ENCODE results near the gene ANXA4. TPM values are rescaled to one million over a fixed set of nuclear protein-coding genes. Genes with fewer than 3 reads are reported as not detected.

Gene ANXA4
- total and polyA plus RNA-seq, 2 experiments from 2014 or later = 6.7 to 11.5 TPM

DNA sequence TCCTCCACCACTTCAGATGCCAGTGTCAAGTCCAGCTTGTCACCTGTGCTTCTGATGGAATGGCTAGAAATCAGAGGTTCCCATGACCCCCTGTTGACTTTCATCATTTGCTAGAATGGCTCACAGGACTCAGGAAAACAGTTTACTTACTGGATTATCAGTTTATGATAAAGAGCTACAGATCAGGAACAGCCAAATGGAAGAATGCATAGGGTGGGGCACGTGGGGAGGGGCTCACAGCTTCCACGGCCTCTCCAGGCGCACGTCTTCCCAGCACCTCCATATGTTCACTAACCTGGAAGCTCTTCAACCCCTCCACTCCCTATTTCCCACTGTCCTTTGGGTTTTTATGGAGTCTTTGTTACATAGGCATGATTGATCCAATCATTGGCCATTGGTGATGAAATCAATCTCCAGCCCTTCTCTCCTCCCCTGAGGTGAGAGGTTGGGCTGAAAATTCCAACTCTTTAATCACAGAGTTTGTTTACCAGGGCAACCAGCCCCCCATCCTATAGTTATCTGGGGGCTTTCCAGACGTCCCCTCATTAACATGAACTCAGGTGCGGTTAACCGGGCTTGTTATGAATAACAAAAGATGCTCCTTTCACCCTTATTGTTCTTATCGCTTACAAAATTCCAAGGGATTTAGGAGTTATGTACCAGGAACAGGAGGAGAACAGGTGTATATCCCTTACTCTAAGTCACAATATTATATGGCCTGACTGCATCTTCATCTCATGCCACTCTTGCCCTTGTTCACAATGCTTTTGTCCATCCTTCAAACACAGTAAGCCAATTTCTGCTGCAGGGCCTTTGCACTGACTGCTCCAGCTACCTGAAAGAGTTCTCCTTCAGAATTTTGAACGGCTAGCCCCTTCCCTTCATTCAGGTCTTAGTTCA, 35.2 kb downstream of the ANXA4 start:
- Mint-ChIP-seq H3K27ac (peak overlapping the region; percentile 89), H3K4me1 (peaks cover 67% of the 10 kb centered on the region), H3K9me3 (peaks cover 8% of the 10 kb centered on the region; the same call in 2 of the 3 replicates), H3K36me3 (ENCODE audit: low read depth) (no peaks in the 10 kb centered on the region; the same call in 2 of the 3 replicates), H3K4me3 (peak overlapping the region; percentile 25; the same call in 1 of the 3 replicates), H3K27me3 (ENCODE audit: insufficient read depth, low read depth, poor library complexity) (peaks cover 6% of the 10 kb centered on the region)
- Histone ChIP-seq H3K9me2 (ENCODE audit: insufficient read depth) (no peaks in the 10 kb centered on the region), H3K36me3 (ENCODE audit: insufficient read depth) (no peaks in the 10 kb centered on the region), H3F3A (replicated peaks; ENCODE audit: low read depth) (no peaks in the 10 kb centered on the region), H3K27me3 (ENCODE audit: insufficient read depth) (no peaks in the 10 kb centered on the region), H3K4me3 (no peak overlapping the region), H2AFZ (no peak overlapping the region), H3K27ac (ENCODE audit: low read depth) (peak overlapping the region; percentile 87), H4K20me1 (replicated peaks; ENCODE audit: insufficient read depth) (no peaks in the 10 kb centered on the region), H3K4me1 (ENCODE audit: insufficient read depth) (peaks cover 51% of the 10 kb centered on the region), H3K79me2 (replicated peaks; ENCODE audit: insufficient read depth) (no peaks in the 10 kb centered on the region), H3K4me2 (peak overlapping the region; percentile 21; the same call in 1 of the 2 replicates)
- TF ChIP-seq, protein P1, sequence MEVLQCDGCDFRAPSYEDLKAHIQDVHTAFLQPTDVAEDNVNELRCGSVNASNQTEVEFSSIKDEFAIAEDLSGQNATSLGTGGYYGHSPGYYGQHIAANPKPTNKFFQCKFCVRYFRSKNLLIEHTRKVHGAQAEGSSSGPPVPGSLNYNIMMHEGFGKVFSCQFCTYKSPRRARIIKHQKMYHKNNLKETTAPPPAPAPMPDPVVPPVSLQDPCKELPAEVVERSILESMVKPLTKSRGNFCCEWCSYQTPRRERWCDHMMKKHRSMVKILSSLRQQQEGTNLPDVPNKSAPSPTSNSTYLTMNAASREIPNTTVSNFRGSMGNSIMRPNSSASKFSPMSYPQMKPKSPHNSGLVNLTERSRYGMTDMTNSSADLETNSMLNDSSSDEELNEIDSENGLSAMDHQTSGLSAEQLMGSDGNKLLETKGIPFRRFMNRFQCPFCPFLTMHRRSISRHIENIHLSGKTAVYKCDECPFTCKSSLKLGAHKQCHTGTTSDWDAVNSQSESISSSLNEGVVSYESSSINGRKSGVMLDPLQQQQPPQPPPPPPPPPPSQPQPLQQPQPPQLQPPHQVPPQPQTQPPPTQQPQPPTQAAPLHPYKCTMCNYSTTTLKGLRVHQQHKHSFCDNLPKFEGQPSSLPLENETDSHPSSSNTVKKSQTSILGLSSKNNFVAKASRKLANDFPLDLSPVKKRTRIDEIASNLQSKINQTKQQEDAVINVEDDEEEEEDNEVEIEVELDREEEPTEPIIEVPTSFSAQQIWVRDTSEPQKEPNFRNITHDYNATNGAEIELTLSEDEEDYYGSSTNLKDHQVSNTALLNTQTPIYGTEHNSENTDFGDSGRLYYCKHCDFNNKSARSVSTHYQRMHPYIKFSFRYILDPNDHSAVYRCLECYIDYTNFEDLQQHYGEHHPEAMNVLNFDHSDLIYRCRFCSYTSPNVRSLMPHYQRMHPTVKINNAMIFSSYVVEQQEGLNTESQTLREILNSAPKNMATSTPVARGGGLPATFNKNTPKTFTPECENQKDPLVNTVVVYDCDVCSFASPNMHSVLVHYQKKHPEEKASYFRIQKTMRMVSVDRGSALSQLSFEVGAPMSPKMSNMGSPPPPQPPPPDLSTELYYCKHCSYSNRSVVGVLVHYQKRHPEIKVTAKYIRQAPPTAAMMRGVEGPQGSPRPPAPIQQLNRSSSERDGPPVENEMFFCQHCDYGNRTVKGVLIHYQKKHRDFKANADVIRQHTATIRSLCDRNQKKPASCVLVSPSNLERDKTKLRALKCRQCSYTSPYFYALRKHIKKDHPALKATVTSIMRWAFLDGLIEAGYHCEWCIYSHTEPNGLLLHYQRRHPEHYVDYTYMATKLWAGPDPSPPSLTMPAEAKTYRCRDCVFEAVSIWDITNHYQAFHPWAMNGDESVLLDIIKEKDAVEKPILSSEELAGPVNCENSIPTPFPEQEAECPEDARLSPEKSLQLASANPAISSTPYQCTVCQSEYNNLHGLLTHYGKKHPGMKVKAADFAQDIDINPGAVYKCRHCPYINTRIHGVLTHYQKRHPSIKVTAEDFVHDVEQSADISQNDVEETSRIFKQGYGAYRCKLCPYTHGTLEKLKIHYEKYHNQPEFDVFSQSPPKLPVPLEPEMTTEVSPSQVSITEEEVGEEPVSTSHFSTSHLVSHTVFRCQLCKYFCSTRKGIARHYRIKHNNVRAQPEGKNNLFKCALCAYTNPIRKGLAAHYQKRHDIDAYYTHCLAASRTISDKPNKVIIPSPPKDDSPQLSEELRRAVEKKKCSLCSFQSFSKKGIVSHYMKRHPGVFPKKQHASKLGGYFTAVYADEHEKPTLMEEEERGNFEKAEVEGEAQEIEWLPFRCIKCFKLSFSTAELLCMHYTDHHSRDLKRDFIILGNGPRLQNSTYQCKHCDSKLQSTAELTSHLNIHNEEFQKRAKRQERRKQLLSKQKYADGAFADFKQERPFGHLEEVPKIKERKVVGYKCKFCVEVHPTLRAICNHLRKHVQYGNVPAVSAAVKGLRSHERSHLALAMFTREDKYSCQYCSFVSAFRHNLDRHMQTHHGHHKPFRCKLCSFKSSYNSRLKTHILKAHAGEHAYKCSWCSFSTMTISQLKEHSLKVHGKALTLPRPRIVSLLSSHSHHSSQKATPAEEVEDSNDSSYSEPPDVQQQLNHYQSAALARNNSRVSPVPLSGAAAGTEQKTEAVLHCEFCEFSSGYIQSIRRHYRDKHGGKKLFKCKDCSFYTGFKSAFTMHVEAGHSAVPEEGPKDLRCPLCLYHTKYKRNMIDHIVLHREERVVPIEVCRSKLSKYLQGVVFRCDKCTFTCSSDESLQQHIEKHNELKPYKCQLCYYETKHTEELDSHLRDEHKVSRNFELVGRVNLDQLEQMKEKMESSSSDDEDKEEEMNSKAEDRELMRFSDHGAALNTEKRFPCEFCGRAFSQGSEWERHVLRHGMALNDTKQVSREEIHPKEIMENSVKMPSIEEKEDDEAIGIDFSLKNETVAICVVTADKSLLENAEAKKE (CRISPR knock-in tag; IDR thresholded peaks at IDR 0.05) = no peak
- peak; percentile 64; the same call in 1 of the 2 replicates for TF ChIP-seq NANOG (IDR thresholded peaks at IDR 0.05; ENCODE audit: borderline replicate concordance)
- ATAC-seq = peak; percentile 60
- DNase-seq (ENCODE audit: low spot score) = peak; percentile 87

GRCh38 chr2:69777786-69778105, 35.8 kb downstream of the ANXA4 start:
- H3K27me3 ChIP-seq (ENCODE audit: insufficient read depth) = no peaks in the 10 kb centered on the region
- no peaks in the 10 kb centered on the region; the same call in 2 of the 3 replicates for H3K36me3 Mint-ChIP-seq (ENCODE audit: low read depth)
- peak overlapping the region; percentile 82 for H3K27ac ChIP-seq (ENCODE audit: low read depth)
- H2AFZ ChIP-seq = no peak overlapping the region
- no peaks in the 10 kb centered on the region for H3K36me3 ChIP-seq (ENCODE audit: insufficient read depth)
- no peak overlapping the region for H3K4me3 ChIP-seq
- H4K20me1 ChIP-seq (replicated peaks; ENCODE audit: insufficient read depth) = no peaks in the 10 kb centered on the region
- H3K79me2 ChIP-seq (replicated peaks; ENCODE audit: insufficient read depth) = no peaks in the 10 kb centered on the region
- no peaks in the 10 kb centered on the region for H3F3A ChIP-seq (replicated peaks; ENCODE audit: low read depth)
- H3K4me1 Mint-ChIP-seq = peaks cover 64% of the 10 kb centered on the region
- DNase-seq (ENCODE audit: low spot score) (peak; percentile 59), ATAC-seq (peak; percentile 24; the same call in 2 of the 3 replicates)
- H3K4me3 Mint-ChIP-seq = peak overlapping the region; percentile 25; the same call in 1 of the 3 replicates
- H3K9me3 Mint-ChIP-seq = peaks cover 8% of the 10 kb centered on the region; the same call in 2 of the 3 replicates
- H3K4me1 ChIP-seq (ENCODE audit: insufficient read depth) = peaks cover 49% of the 10 kb centered on the region
- H3K9me2 ChIP-seq (ENCODE audit: insufficient read depth) = no peaks in the 10 kb centered on the region
- H3K4me2 ChIP-seq = peak overlapping the region; percentile 21
- peak overlapping the region; percentile 71; the same call in 1 of the 2 replicates for H3K27ac Mint-ChIP-seq
- H3K27me3 Mint-ChIP-seq (ENCODE audit: insufficient read depth, low read depth, poor library complexity) = peaks cover 6% of the 10 kb centered on the region
- TF ChIP-seq CTCF (conservative IDR thresholded peaks at IDR 0.05; ENCODE audit: low read depth in 2 of 2) = no peak
- no peak for TF ChIP-seq EZH2phosphoT487 (IDR thresholded peaks at IDR 0.05; ENCODE audit: unreplicated experiment)
- TF ChIP-seq, protein P2, sequence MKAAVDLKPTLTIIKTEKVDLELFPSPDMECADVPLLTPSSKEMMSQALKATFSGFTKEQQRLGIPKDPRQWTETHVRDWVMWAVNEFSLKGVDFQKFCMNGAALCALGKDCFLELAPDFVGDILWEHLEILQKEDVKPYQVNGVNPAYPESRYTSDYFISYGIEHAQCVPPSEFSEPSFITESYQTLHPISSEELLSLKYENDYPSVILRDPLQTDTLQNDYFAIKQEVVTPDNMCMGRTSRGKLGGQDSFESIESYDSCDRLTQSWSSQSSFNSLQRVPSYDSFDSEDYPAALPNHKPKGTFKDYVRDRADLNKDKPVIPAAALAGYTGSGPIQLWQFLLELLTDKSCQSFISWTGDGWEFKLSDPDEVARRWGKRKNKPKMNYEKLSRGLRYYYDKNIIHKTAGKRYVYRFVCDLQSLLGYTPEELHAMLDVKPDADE (IDR thresholded peaks at IDR 0.05) = no peak
